Muscle of back (tissue), 13 donors: ENCODE data around the gene DPYSL5. TPM values are rescaled to one million over a fixed set of nuclear protein-coding genes. Genes with fewer than 3 reads are reported as not detected.
"Not testable (repeated sequence)": the region's sequence is repeated elsewhere in the genome, so short reads cannot be mapped to it uniquely, and the experiment has no call there.

Source experiments
- DNase-seq, 3 donors: peaks; one replicate each; pipeline versions ENCODE4 v3.0.0 to v3.0.0-alpha.2; 2013
- long read RNA-seq, 9 donors: transcript quantifications; one replicate each; lab custom pipeline, GENCODE V29; 2026
- polyA plus RNA-seq, 10 donors: library from polyadenylated mRNA; unstranded; fragments of 120-200 nt; gene quantifications; one replicate each; pipeline ENCODE4 v1.2.1, GENCODE V29; 2013; ENCODE audit not compliant: insufficient read length in 10 of 10

Gene DPYSL5
- polyA plus RNA-seq = 10 to 100 TPM; 11.1 to 32.7 (median 22.1) TPM
- long read RNA-seq, donor 1 = 0 reads
- long read RNA-seq, donor 2, full-length matches to known transcripts = 3 of 3 reads
- long read RNA-seq, donor 2, partial matches to known transcripts = 0 of 3 reads
- long read RNA-seq, donor 2, other reads (novel, unspliced or antisense) = 0 of 3 reads
- long read RNA-seq, donor 3 = 0 reads
- long read RNA-seq, donor 4, full-length matches to known transcripts = 1 of 1 reads
- long read RNA-seq, donor 4, partial matches to known transcripts = 0 of 1 reads
- long read RNA-seq, donor 4, other reads (novel, unspliced or antisense) = 0 of 1 reads
- long read RNA-seq, donor 5, full-length matches to known transcripts = 4 of 4 reads
- long read RNA-seq, donor 5, partial matches to known transcripts = 0 of 4 reads
- long read RNA-seq, donor 5, other reads (novel, unspliced or antisense) = 0 of 4 reads
- long read RNA-seq, donor 6, full-length matches to known transcripts = 1 of 1 reads
- long read RNA-seq, donor 6, partial matches to known transcripts = 0 of 1 reads
- long read RNA-seq, donor 6, other reads (novel, unspliced or antisense) = 0 of 1 reads
- long read RNA-seq, donor 7, full-length matches to known transcripts = 2 of 2 reads
- long read RNA-seq, donor 7, partial matches to known transcripts = 0 of 2 reads
- long read RNA-seq, donor 7, other reads (novel, unspliced or antisense) = 0 of 2 reads
- long read RNA-seq, donor 8, full-length matches to known transcripts = 1 of 1 reads
- long read RNA-seq, donor 8, partial matches to known transcripts = 0 of 1 reads
- long read RNA-seq, donor 8, other reads (novel, unspliced or antisense) = 0 of 1 reads
- long read RNA-seq, donor 9 = 0 reads

GRCh38 chr2:26847655-26848335, at the start of gene DPYSL5:
TSS of gene DPYSL5 (plus strand) at chr2:26848132. CDS start at chr2:26898500, 50,368 bp downstream.
- DNase-seq = peak in 1 of 3 donors; percentile 25

GRCh38 chr2:26801328-26801727, 46.6 kb upstream of the DPYSL5 start:
- no peak for DNase-seq

GRCh38 chr2:26801796-26802195, 46.1 kb upstream of the DPYSL5 start:
- DNase-seq = no peak

- DNase-seq = peak in 1 of 3 donors; percentile 26
These were observed 42.7 kb upstream of the DPYSL5 start for GRCh38 chr2:26805241-26805676.

- DNase-seq = no peak
These were observed 40.0 kb upstream of the DPYSL5 start for GRCh38 chr2:26807788-26808460.

- DNase-seq = no peak
These were observed 38.7 kb upstream of the DPYSL5 start for GRCh38 chr2:26809211-26809610.

GRCh38 chr2:26809876-26810577, 37.9 kb upstream of the DPYSL5 start:
- peak in 2 of 3 donors; percentile 19 to 22 for DNase-seq

GRCh38 chr2:26811261-26811660, 36.7 kb upstream of the DPYSL5 start:
- DNase-seq = no peak

- DNase-seq = no peak
These were observed 35.9 kb upstream of the DPYSL5 start for GRCh38 chr2:26811791-26812694.

GRCh38 chr2:26812731-26813130, 35.2 kb upstream of the DPYSL5 start:
- no peak for DNase-seq

GRCh38 chr2:26814072-26814765, 33.7 kb upstream of the DPYSL5 start:
- DNase-seq = not testable (repeated sequence)

GRCh38 chr2:26816893-26817292, 31.0 kb upstream of the DPYSL5 start:
- DNase-seq = no peak

GRCh38 chr2:26818255-26818654, 29.7 kb upstream of the DPYSL5 start:
- DNase-seq = no peak

GRCh38 chr2:26818972-26819371, 29.0 kb upstream of the DPYSL5 start:
- DNase-seq = no peak

GRCh38 chr2:26820932-26821331, 27.0 kb upstream of the DPYSL5 start:
- DNase-seq = no peak

- DNase-seq = no peak
These were observed 25.1 kb upstream of the DPYSL5 start for GRCh38 chr2:26822877-26823276.

- DNase-seq = peak in 1 of 3 donors; percentile 27
These were observed 9.6 kb upstream of the DPYSL5 start for GRCh38 chr2:26838121-26838906.

- no peak for DNase-seq
These were observed 6.9 kb upstream of the DPYSL5 start for GRCh38 chr2:26840937-26841610.
